SK-N-SH (cell line): ENCODE data around the gene CTCF. TPM values are rescaled to one million over a fixed set of nuclear protein-coding genes. Genes with fewer than 3 reads are reported as not detected.

Experiments used
- CTCF ChIA-PET: fragments of 300-600, 350-600 bp; formaldehyde crosslinking; extraction: SDS; loops from one replicate; lab custom pipeline; 2021; lab: Yijun Ruan, JAX
- POLR2A ChIA-PET: fragments of 350-600 bp; sonication (Branson Sonifier 250); formaldehyde crosslinking; extraction: SDS; loops from one replicate; lab custom pipeline; 2020; ENCODE audit warnings: antibody characterized with exemption, inconsistent platforms; lab: Yijun Ruan, JAX
- DNase-seq: peaks from one replicate; pipeline ENCODE4 v3.0.0; 2012
- H2AFZ ChIP-seq: fragments of 200-600 bp; sonication (generic); 2 replicates; pipeline ENCODE4 v1.8.1; 2016; ENCODE audit warnings: antibody characterized with exemption, mild to moderate bottlenecking, low read depth
- H3F3A ChIP-seq: fragments of 200-600 bp; sonication (generic); replicated peaks from 2 replicates; pipeline ENCODE3; 2016; ENCODE audit warnings: antibody characterized with exemption, mild to moderate bottlenecking; ENCODE audit not compliant: insufficient read depth
- H3K27ac ChIP-seq, 2 experiments: fragments of 200-500 bp in 1 of 2; fragments of 200-600 bp in 1 of 2; sonication (Bioruptor generic) in 1 of 2; sonication (generic), shearing (Covaris generic) in 1 of 2; 2 replicates each; pipeline versions ENCODE4 v1.5.1 to v1.6.1; 2014 to 2016; ENCODE audit warnings: low read depth in 2 of 2, inconsistent platforms in 1 of 2, low read length in 1 of 2, mild to moderate bottlenecking in 1 of 2, mixed read lengths in 1 of 2
- H3K27me3 ChIP-seq: fragments of 200-600 bp; sonication (generic), shearing (Covaris generic); 2 replicates; pipeline ENCODE4 v1.6.1; 2016; ENCODE audit warnings: mixed run types; ENCODE audit not compliant: insufficient read depth
- H3K36me3 ChIP-seq, 2 experiments: fragments of 200-500 bp in 1 of 2; fragments of 200-600 bp in 1 of 2; sonication (Bioruptor generic) in 1 of 2; sonication (generic) in 1 of 2; replicated peaks in 1 of 2; 2 replicates each; pipeline versions ENCODE3 to v1.5.1; 2014 to 2016; ENCODE audit warnings: low read length in 1 of 2, mild to moderate bottlenecking in 1 of 2; ENCODE audit not compliant: insufficient read depth in 2 of 2, control insufficient read depth in 1 of 2
- H3K4me1 ChIP-seq, 2 experiments: fragments of 200-500 bp in 1 of 2; fragments of 200-600 bp in 1 of 2; sonication (Bioruptor generic) in 1 of 2; sonication (generic), shearing (Covaris generic) in 1 of 2; 2 replicates each; pipeline versions ENCODE4 v1.5.1 to v1.6.1; 2014 to 2016; ENCODE audit warnings: low read depth in 1 of 2, low read length in 1 of 2, mixed run types in 1 of 2; ENCODE audit not compliant: insufficient read depth in 2 of 2, control insufficient read depth in 1 of 2
- H3K4me2 ChIP-seq: fragments of 200-600 bp; sonication (generic), shearing (Covaris generic); 2 replicates; pipeline ENCODE4 v1.6.1; 2017; ENCODE audit warnings: mixed run types
- H3K4me3 ChIP-seq, 2 experiments: fragments of 200-500 bp in 1 of 2; fragments of 200-600 bp in 1 of 2; sonication (Bioruptor generic) in 1 of 2; sonication (generic), shearing (Covaris generic) in 1 of 2; 2 replicates each; pipeline versions ENCODE4 v1.5.1 to v1.8.1; 2014 to 2016; ENCODE audit warnings: low read depth in 2 of 2, inconsistent platforms in 1 of 2, low read length in 1 of 2, mild to moderate bottlenecking in 1 of 2, mixed read lengths in 1 of 2, moderate library complexity in 1 of 2
- H3K79me2 ChIP-seq: fragments of 200-600 bp; sonication (generic); 2 replicates; pipeline ENCODE4 v1.8.1; 2017; ENCODE audit warnings: mild to moderate bottlenecking; ENCODE audit not compliant: insufficient read depth
- H3K9ac ChIP-seq: fragments of 200-600 bp; sonication (generic); 2 replicates; pipeline ENCODE4 v1.6.1; 2017; ENCODE audit warnings: mixed run types
- H3K9me2 ChIP-seq: fragments of 200-600 bp; sonication (generic); 2 replicates; pipeline ENCODE4 v1.6.1; 2017; ENCODE audit warnings: mixed run types
- H3K9me3 ChIP-seq: fragments of 200-600 bp; sonication (generic); 2 replicates; pipeline ENCODE4 v1.6.1; 2017; ENCODE audit warnings: mixed run types, mild to moderate bottlenecking, moderate library complexity
- H4K20me1 ChIP-seq: fragments of 200-600 bp; sonication (generic); 2 replicates; pipeline ENCODE4 v1.6.1; 2017; ENCODE audit warnings: mild to moderate bottlenecking, mixed run types; ENCODE audit not compliant: insufficient read depth
- ELF1 ChIP-seq: IDR thresholded peaks from 2 replicates; pipeline ENCODE4 v1.4.0; 2012
- EP300 ChIP-seq, 2 experiments: IDR thresholded peaks; 2 replicates each; pipeline versions ENCODE4 v1.4.0 to v1.6.1; 2012; ENCODE audit warnings: borderline replicate concordance in 1 of 2, low read depth in 1 of 2, low read length in 1 of 2
- EZH2phosphoT487 ChIP-seq: fragments of 200-600 bp; sonication (generic); IDR thresholded peaks from 2 replicates; pipeline ENCODE4 v1.6.1; 2017; ENCODE audit warnings: low read depth, mixed run types, mild to moderate bottlenecking, antibody characterized with exemption, moderate library complexity, borderline replicate concordance
- FOXJ3 ChIP-seq: sonication (generic); formaldehyde crosslinking; IDR thresholded peaks from 2 replicates; pipeline ENCODE4 v1.5.1; 2020; ENCODE audit warnings: mild to moderate bottlenecking, missing genetic modification reagents
- GATA2 ChIP-seq: sonication (generic); formaldehyde crosslinking; IDR thresholded peaks from 2 replicates; pipeline ENCODE4 v1.5.0; 2020; ENCODE audit warnings: mild to moderate bottlenecking, missing genetic modification reagents
- MAX ChIP-seq: IDR thresholded peaks from 2 replicates; pipeline ENCODE4 v1.4.0; 2012; ENCODE audit warnings: low read depth
- MEF2A ChIP-seq: IDR thresholded peaks from 2 replicates; pipeline ENCODE4 v1.4.0; 2012; ENCODE audit warnings: low read depth, borderline replicate concordance
- MXI1 ChIP-seq: IDR thresholded peaks from 2 replicates; pipeline ENCODE4 v1.6.1; 2012; ENCODE audit warnings: mild to moderate bottlenecking, low read depth, low read length, improper control_type of control experiment
- NFIC ChIP-seq: IDR thresholded peaks from 2 replicates; pipeline ENCODE4 v1.4.0; 2012; ENCODE audit warnings: borderline replicate concordance
- RXRA ChIP-seq: IDR thresholded peaks from 2 replicates; pipeline ENCODE4 v1.4.0; 2012; ENCODE audit warnings: low read depth, mild to moderate bottlenecking, borderline replicate concordance
- SIN3A ChIP-seq: IDR thresholded peaks from 2 replicates; pipeline ENCODE4 v1.6.1; 2012; ENCODE audit warnings: low read depth, mild to moderate bottlenecking, low read length, moderate library complexity, borderline replicate concordance
- SMC3 ChIP-seq: IDR thresholded peaks from 2 replicates; pipeline ENCODE4 v1.6.1; 2012; ENCODE audit warnings: low read depth, low read length, improper control_type of control experiment
- USF1 ChIP-seq: IDR thresholded peaks from 2 replicates; pipeline ENCODE4 v1.4.0; 2012; ENCODE audit warnings: low read depth, borderline replicate concordance
- USF2 ChIP-seq: fragments of 150-350 bp; IDR thresholded peaks from 2 replicates; pipeline ENCODE4 v1.6.1; 2017; ENCODE audit warnings: antibody characterized with exemption, low read length, low read depth, borderline replicate concordance
- YY1 ChIP-seq: IDR thresholded peaks from 2 replicates; pipeline ENCODE4 v1.4.0; 2012; ENCODE audit warnings: low read depth, mild to moderate bottlenecking
- WGBS: methylation state at CpG from one replicate; pipeline ENCODE4 v1.1.6; 2017; ENCODE audit warnings: low lambda C conversion rate; 5-methylcytosine and 5-hydroxymethylcytosine counted together
- polyA plus RNA-seq, 3 experiments: library from polyadenylated mRNA; depleted of rRNA; stranded (reverse); fragments of >200 nt; gene quantifications; 2 replicates each; pipeline ENCODE4 v1.2.3, GENCODE V29; 2012
- TF ChIP-seq, protein P1 (sequence below): fragments of 150-350 bp; IDR thresholded peaks from 2 replicates; pipeline ENCODE4 v1.6.1; 2016; ENCODE audit warnings: mild to moderate bottlenecking, low read depth, low read length
- TF ChIP-seq, protein P2 (sequence below): IDR thresholded peaks from 2 replicates; pipeline ENCODE4 v1.6.1; 2012; ENCODE audit warnings: mild to moderate bottlenecking, low read depth, low read length, moderate library complexity
- TF ChIP-seq, protein P3 (sequence below): fragments of 200-600 bp; sonication (generic); IDR thresholded peaks from 2 replicates; pipeline ENCODE4 v1.6.1; 2017; ENCODE audit warnings: antibody characterized with exemption, mild to moderate bottlenecking, moderate library complexity

The CTCF gene
- polyA plus RNA-seq, 1 of the 3 experiments (the other 2 are of a cell fraction): 19.6 TPM

DNA sequence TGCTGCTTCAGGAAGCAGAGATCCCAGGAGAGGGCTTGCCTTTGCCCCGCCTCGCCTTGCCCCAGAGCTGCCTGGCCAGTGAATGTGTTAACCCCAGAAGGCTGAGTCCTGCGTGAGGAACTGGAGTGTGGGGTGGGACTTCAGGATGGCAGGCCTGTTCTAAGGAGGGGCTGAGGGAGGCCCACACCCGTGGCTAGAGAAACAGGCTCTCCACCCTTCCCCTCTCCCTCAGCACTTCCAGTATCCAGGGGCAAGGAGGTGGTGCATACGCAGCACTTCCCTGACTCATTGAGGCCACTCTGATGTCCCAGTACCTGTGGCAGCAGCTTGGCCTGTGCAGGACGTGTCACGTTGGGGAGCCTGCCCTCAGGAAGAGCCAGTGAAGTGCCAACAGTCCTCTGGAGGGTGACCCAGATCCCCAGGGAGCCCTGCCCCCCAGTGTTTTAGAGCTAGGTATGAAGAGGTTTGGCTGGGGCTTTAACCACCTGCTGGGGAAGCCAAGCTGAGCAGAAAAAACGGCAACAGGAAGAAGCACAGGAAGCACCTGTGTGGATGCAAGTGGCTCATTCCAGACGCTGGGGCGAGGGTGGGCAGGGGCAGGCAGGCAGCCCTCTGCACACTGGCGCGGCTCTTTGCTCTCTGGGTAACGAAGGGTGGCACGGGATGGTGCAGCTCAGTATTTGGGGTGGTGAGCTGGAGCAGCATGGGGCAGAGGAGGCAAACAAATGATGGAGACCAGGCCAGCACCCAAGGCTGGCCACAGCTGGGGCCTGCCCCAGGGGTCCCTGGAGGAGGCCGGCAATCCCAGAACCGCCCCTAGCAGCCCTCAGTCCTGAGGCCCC is 14.7 kb upstream of the CTCF start:
- ChIA-PET CTCF (interaction anchor here (0.6 to 15.5 kb wide), 41 partner anchors 8 to 446 kb away, joined by 3 to 263 read pairs (median 4); partner anchors contain the start of genes ACD, ATP6V0D1, C16orf86 and CARMIL2), POLR2A (interaction anchor here (0.6 to 2.8 kb wide), 6 partner anchors 8 to 273 kb away, joined by 3 to 13 read pairs (median 5); partner anchors contain the start of genes ACD, CARMIL2 and CTCF)
- H3K4me1 ChIP-seq: no peaks in the 10 kb centered on the region
- peaks cover 12 to 32% of the 10 kb centered on the region in 2 experiments for H3K36me3 ChIP-seq
- TF ChIP-seq EP300 (IDR thresholded peaks at IDR 0.05; ENCODE audit: borderline replicate concordance in 1 of 2, low read depth in 1 of 2, low read length in 1 of 2) (no peak), NFIC (no peak), SIN3A (no peak), EZH2phosphoT487 (no peak), FOXJ3 (CRISPR knock-in tag) (no peak), MAX (no peak), GATA2 (CRISPR knock-in tag) (no peak), ELF1 (no peak), USF2 (no peak), YY1 (no peak), USF1 (no peak), MEF2A (no peak), MXI1 (no peak), SMC3 (no peak), RXRA (no peak)
- TF ChIP-seq, protein P1, sequence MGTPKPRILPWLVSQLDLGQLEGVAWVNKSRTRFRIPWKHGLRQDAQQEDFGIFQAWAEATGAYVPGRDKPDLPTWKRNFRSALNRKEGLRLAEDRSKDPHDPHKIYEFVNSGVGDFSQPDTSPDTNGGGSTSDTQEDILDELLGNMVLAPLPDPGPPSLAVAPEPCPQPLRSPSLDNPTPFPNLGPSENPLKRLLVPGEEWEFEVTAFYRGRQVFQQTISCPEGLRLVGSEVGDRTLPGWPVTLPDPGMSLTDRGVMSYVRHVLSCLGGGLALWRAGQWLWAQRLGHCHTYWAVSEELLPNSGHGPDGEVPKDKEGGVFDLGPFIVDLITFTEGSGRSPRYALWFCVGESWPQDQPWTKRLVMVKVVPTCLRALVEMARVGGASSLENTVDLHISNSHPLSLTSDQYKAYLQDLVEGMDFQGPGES: no peak
- TF ChIP-seq, protein P2, sequence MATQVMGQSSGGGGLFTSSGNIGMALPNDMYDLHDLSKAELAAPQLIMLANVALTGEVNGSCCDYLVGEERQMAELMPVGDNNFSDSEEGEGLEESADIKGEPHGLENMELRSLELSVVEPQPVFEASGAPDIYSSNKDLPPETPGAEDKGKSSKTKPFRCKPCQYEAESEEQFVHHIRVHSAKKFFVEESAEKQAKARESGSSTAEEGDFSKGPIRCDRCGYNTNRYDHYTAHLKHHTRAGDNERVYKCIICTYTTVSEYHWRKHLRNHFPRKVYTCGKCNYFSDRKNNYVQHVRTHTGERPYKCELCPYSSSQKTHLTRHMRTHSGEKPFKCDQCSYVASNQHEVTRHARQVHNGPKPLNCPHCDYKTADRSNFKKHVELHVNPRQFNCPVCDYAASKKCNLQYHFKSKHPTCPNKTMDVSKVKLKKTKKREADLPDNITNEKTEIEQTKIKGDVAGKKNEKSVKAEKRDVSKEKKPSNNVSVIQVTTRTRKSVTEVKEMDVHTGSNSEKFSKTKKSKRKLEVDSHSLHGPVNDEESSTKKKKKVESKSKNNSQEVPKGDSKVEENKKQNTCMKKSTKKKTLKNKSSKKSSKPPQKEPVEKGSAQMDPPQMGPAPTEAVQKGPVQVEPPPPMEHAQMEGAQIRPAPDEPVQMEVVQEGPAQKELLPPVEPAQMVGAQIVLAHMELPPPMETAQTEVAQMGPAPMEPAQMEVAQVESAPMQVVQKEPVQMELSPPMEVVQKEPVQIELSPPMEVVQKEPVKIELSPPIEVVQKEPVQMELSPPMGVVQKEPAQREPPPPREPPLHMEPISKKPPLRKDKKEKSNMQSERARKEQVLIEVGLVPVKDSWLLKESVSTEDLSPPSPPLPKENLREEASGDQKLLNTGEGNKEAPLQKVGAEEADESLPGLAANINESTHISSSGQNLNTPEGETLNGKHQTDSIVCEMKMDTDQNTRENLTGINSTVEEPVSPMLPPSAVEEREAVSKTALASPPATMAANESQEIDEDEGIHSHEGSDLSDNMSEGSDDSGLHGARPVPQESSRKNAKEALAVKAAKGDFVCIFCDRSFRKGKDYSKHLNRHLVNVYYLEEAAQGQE: no peak
- TF ChIP-seq, protein P3, sequence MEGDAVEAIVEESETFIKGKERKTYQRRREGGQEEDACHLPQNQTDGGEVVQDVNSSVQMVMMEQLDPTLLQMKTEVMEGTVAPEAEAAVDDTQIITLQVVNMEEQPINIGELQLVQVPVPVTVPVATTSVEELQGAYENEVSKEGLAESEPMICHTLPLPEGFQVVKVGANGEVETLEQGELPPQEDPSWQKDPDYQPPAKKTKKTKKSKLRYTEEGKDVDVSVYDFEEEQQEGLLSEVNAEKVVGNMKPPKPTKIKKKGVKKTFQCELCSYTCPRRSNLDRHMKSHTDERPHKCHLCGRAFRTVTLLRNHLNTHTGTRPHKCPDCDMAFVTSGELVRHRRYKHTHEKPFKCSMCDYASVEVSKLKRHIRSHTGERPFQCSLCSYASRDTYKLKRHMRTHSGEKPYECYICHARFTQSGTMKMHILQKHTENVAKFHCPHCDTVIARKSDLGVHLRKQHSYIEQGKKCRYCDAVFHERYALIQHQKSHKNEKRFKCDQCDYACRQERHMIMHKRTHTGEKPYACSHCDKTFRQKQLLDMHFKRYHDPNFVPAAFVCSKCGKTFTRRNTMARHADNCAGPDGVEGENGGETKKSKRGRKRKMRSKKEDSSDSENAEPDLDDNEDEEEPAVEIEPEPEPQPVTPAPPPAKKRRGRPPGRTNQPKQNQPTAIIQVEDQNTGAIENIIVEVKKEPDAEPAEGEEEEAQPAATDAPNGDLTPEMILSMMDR: no peak
- no peaks in the 10 kb centered on the region for H3K9me2 ChIP-seq
- no peaks in the 10 kb centered on the region for H3K27me3 ChIP-seq
- H3K9me3 ChIP-seq: no peaks in the 10 kb centered on the region
- WGBS: 79% methylated on average over 11 of the region's 16 CpGs
- H3K4me2 ChIP-seq: no peak overlapping the region
- no peak overlapping the region for H3K4me3 ChIP-seq
- peaks cover 20% of the 10 kb centered on the region; the same call in 1 of the 2 replicates for H4K20me1 ChIP-seq
- no peak overlapping the region for H3K27ac ChIP-seq
- H2AFZ ChIP-seq: no peak overlapping the region
- peaks cover 13% of the 10 kb centered on the region for H3F3A ChIP-seq
- H3K79me2 ChIP-seq: no peaks in the 10 kb centered on the region
- H3K9ac ChIP-seq: no peak overlapping the region
- DNase-seq: no peak
